ENCODE data around the gene CLDN24. TPM values are rescaled to one million over a fixed set of nuclear protein-coding genes. Genes with fewer than 3 reads are reported as not detected.

CLDN24 gene
- total and polyA plus RNA-seq, 4 donors: 0.08 TPM; not detected in 3

GRCh38 chr4:183286590-183287308 lies 35.5 kb downstream of the CLDN24 start:
- peaks cover 0 to 9% (median 2%) of the 10 kb centered on the region in 5 donors for H3K4me1 ChIP-seq (ENCODE audit: control insufficient read depth in 5 of 5, insufficient read depth in 5 of 5, low read length in 5 of 5)
- H3K9me3 ChIP-seq (ENCODE audit: control insufficient read depth in 4 of 4, insufficient read depth in 3 of 4, low read length in 3 of 4): no peaks in the 10 kb centered on the region
- no peak overlapping the region for H3K27ac ChIP-seq (ENCODE audit: low read depth in 1 of 2, low read length in 1 of 2)
- H3K27me3 ChIP-seq (ENCODE audit: control insufficient read depth in 3 of 3, insufficient read depth in 3 of 3, low read length in 2 of 3): no peaks in the 10 kb centered on the region
- no peak for TF ChIP-seq CTCF (IDR thresholded peaks at IDR 0.05; ENCODE audit: control extremely low read depth, extremely low read depth)
- no peak for ATAC-seq (ENCODE audit: insufficient read depth, low FRiP score)
- no peak overlapping the region for H3K4me3 ChIP-seq
- DNase-seq: no peak
- 94 to 96% methylated on average over 11 of the region's 11 CpGs for WGBS, 2 donors
- no peak overlapping the region for H3K9ac ChIP-seq (ENCODE audit: insufficient read depth in 1 of 2, low read length in 2 of 2)
- peaks cover 23 to 54% (median 39%) of the 10 kb centered on the region in 4 donors for H3K36me3 ChIP-seq (ENCODE audit: control insufficient read depth in 4 of 4, insufficient read depth in 4 of 4, low read length in 4 of 4)

- no peak for DNase-seq
- H3K4me3 ChIP-seq: no peak overlapping the region
- H3K27ac ChIP-seq (ENCODE audit: low read depth in 1 of 2, low read length in 1 of 2): no peak overlapping the region
- peaks cover 23 to 53% (median 37%) of the 10 kb centered on the region in 4 donors for H3K36me3 ChIP-seq (ENCODE audit: control insufficient read depth in 4 of 4, insufficient read depth in 4 of 4, low read length in 4 of 4)
- no peak for ATAC-seq (ENCODE audit: insufficient read depth, low FRiP score)
- H3K9ac ChIP-seq (ENCODE audit: insufficient read depth in 1 of 2, low read length in 2 of 2): no peak overlapping the region
- TF ChIP-seq CTCF (IDR thresholded peaks at IDR 0.05; ENCODE audit: control extremely low read depth, extremely low read depth): no peak
- peaks cover 0 to 9% (median 2%) of the 10 kb centered on the region in 5 donors for H3K4me1 ChIP-seq (ENCODE audit: control insufficient read depth in 5 of 5, insufficient read depth in 5 of 5, low read length in 5 of 5)
- H3K9me3 ChIP-seq (ENCODE audit: control insufficient read depth in 4 of 4, insufficient read depth in 3 of 4, low read length in 3 of 4): no peaks in the 10 kb centered on the region
- WGBS, 2 donors: 94% methylated on average over 7 of the region's 7 CpGs
- H3K27me3 ChIP-seq (ENCODE audit: control insufficient read depth in 3 of 3, insufficient read depth in 3 of 3, low read length in 2 of 3): no peaks in the 10 kb centered on the region
These were observed 36.3 kb downstream of the CLDN24 start for GRCh38 chr4:183285886-183286285.

- ATAC-seq (ENCODE audit: insufficient read depth, low FRiP score): no peak
- WGBS, 2 donors: 78 to 91% methylated on average over 4 of the region's 4 CpGs
- no peak overlapping the region for H3K27ac ChIP-seq (ENCODE audit: low read depth in 1 of 2, low read length in 1 of 2)
- peak in 2 of 3 donors; percentile 40 to 62 for DNase-seq
- H3K36me3 ChIP-seq (ENCODE audit: control insufficient read depth in 4 of 4, insufficient read depth in 4 of 4, low read length in 4 of 4): peaks cover 23 to 49% (median 37%) of the 10 kb centered on the region in 4 donors
- H3K9me3 ChIP-seq (ENCODE audit: control insufficient read depth in 4 of 4, insufficient read depth in 3 of 4, low read length in 3 of 4): no peaks in the 10 kb centered on the region
- no peak overlapping the region for H3K9ac ChIP-seq (ENCODE audit: insufficient read depth in 1 of 2, low read length in 2 of 2)
- TF ChIP-seq CTCF (IDR thresholded peaks at IDR 0.05; ENCODE audit: control extremely low read depth, extremely low read depth): no peak
- H3K4me3 ChIP-seq: no peak overlapping the region
- peaks cover 0 to 9% (median 2%) of the 10 kb centered on the region in 5 donors for H3K4me1 ChIP-seq (ENCODE audit: control insufficient read depth in 5 of 5, insufficient read depth in 5 of 5, low read length in 5 of 5)
- H3K27me3 ChIP-seq (ENCODE audit: control insufficient read depth in 3 of 3, insufficient read depth in 3 of 3, low read length in 2 of 3): no peaks in the 10 kb centered on the region
These were observed 37.3 kb downstream of the CLDN24 start for GRCh38 chr4:183284965-183285364.

All from lung (tissue), 12 donors.